GM12878 (cell line): ENCODE measurements around the gene LRBA. TPM values are rescaled to one million over a fixed set of nuclear protein-coding genes. Genes with fewer than 3 reads are reported as not detected.

Experiments
- ATAC-seq: fragments of 200-7000 bp; cut with Tn5 transposase; 3 replicates; pipeline ENCODE4 v1.9.1; 2020; ENCODE audit warnings: mild to moderate bottlenecking, moderate library complexity
- BruUV-seq: library from RNA; stranded (reverse); fragments of 400-500 nt; replicated peaks from 2 replicates; lab custom pipeline; 2021; lab: Mats Ljungman, UMichigan
- CTCF ChIA-PET: fragments of 300-600 bp; sonication (Branson Sonifier 250); formaldehyde crosslinking; extraction: SDS; loops from one replicate; lab custom pipeline; 2021; ENCODE audit warnings: inconsistent platforms; lab: Yijun Ruan, JAX
- POLR2A ChIA-PET: fragments of 350-600 bp; formaldehyde crosslinking; extraction: SDS; loops from one replicate; lab custom pipeline; 2021; ENCODE audit warnings: inconsistent platforms; lab: Charles Lee
- RAD21 ChIA-PET: fragments of 300-600 bp; sonication (Branson Sonifier 250); formaldehyde crosslinking; loops from one replicate; lab custom pipeline; 2023; ENCODE audit warnings: antibody characterized with exemption; ENCODE audit not compliant: unreplicated experiment; lab: Charles Lee
- SMC1A ChIA-PET: fragments of 300-600 bp; sonication (Branson Sonifier 250); formaldehyde crosslinking; loops from one replicate; lab custom pipeline; 2023; ENCODE audit not compliant: unreplicated experiment, uncharacterized antibody; lab: Charles Lee
- DNase-seq: peaks from one replicate; pipeline ENCODE4 v3.0.0-alpha.2; 2011; ENCODE audit warnings: low read depth, low spot score
- FAIRE-seq: peaks from 3 replicates; lab custom pipeline; 2011; peaks lifted over from hg19 to GRCh38; lab: Jason Lieb, UNC
- H2AFZ ChIP-seq: 2 replicates; pipeline ENCODE4 v1.6.0; 2011; ENCODE audit warnings: low read depth, low read length, control low read depth; ENCODE audit not compliant: control insufficient read depth
- H3K27ac ChIP-seq: 2 replicates; pipeline ENCODE4 v1.5.1; 2011; ENCODE audit warnings: control low read depth; ENCODE audit not compliant: control insufficient read depth, insufficient read depth
- H3K27me3 ChIP-seq, 2 experiments: replicated peaks in 1 of 2; 2 replicates each; pipeline versions ENCODE4 v1.6.0 to v1.6.1; 2011; ENCODE audit warnings: low read length in 1 of 2; ENCODE audit not compliant: control insufficient read depth in 2 of 2, insufficient read depth in 2 of 2
- H3K36me3 ChIP-seq, 2 experiments: 2 replicates each; pipeline ENCODE4 v1.5.1; 2011; ENCODE audit warnings: low read length in 1 of 2; ENCODE audit not compliant: control insufficient read depth in 2 of 2, insufficient read depth in 2 of 2
- H3K4me1 ChIP-seq: 2 replicates; pipeline ENCODE4 v1.6.1; 2011; ENCODE audit warnings: mild to moderate bottlenecking, low read length, moderate library complexity, mixed read lengths; ENCODE audit not compliant: control insufficient read depth, insufficient read depth
- H3K4me2 ChIP-seq: 2 replicates; pipeline ENCODE4 v1.6.0; 2011; ENCODE audit warnings: control low read depth; ENCODE audit not compliant: control insufficient read depth, insufficient read depth
- H3K4me3 ChIP-seq: fragments of 200-600 bp; sonication (generic); 2 replicates; pipeline ENCODE4 v1.5.1; 2016
- H3K79me2 ChIP-seq: 2 replicates; pipeline ENCODE4 v1.6.0; 2011; ENCODE audit warnings: low read length; ENCODE audit not compliant: control insufficient read depth, insufficient read depth
- H3K9ac ChIP-seq: 2 replicates; pipeline ENCODE4 v1.8.0; 2011; ENCODE audit warnings: low read length, control low read depth, mixed read lengths; ENCODE audit not compliant: control insufficient read depth, insufficient read depth
- H3K9me3 ChIP-seq: replicated peaks from 3 replicates; pipeline ENCODE4 v1.5.1; 2011; ENCODE audit warnings: mild to moderate bottlenecking, low read length; ENCODE audit not compliant: control insufficient read depth, insufficient read depth
- H4K20me1 ChIP-seq: 2 replicates; pipeline ENCODE4 v1.6.0; 2011; ENCODE audit not compliant: control insufficient read depth, insufficient read depth
- CBX3 ChIP-seq: fragments of 200-600 bp; sonication (generic); IDR thresholded peaks from 2 replicates; pipeline ENCODE4 v1.6.1; 2016; ENCODE audit warnings: low read depth, borderline replicate concordance
- CBX5 ChIP-seq: sonication (generic); IDR thresholded peaks from 2 replicates; pipeline ENCODE4 v1.6.1; 2016; ENCODE audit warnings: low read depth, moderate library complexity, mild to moderate bottlenecking, inconsistent platforms
- EGR1 ChIP-seq, 2 experiments: IDR thresholded peaks; 1 replicate in 1 of 2; 2 replicates in 1 of 2; pipeline ENCODE4 v1.6.1; 2011 to 2012; ENCODE audit warnings: low read depth in 2 of 2, low read length in 2 of 2, borderline replicate concordance in 1 of 2, mild to moderate bottlenecking in 1 of 2, moderate library complexity in 1 of 2
- ESRRA ChIP-seq: IDR thresholded peaks from 2 replicates; pipeline ENCODE4 v1.6.1; 2012; ENCODE audit warnings: mild to moderate bottlenecking, low read length, improper control_type of control experiment
- HSF1 ChIP-seq: fragments of 150-350 bp; IDR thresholded peaks from 2 replicates; pipeline ENCODE4 v1.6.1; 2014; ENCODE audit warnings: mild to moderate bottlenecking, low read depth, low read length
- MEF2B ChIP-seq: fragments of 450-650 bp; IDR thresholded peaks from 2 replicates; pipeline ENCODE4 v1.6.1; 2018; ENCODE audit warnings: mild to moderate bottlenecking, moderate library complexity; ENCODE audit not compliant: partially characterized antibody, poor library complexity, severe bottlenecking
- MXI1 ChIP-seq: fragments of 150-350 bp; IDR thresholded peaks from 2 replicates; pipeline ENCODE4 v1.6.1; 2011; ENCODE audit warnings: low read depth, mild to moderate bottlenecking, inconsistent platforms, low read length, improper control_type of control experiment
- RUNX3 ChIP-seq: IDR thresholded peaks from 2 replicates; pipeline ENCODE4 v1.6.1; 2012; ENCODE audit warnings: low read length, inconsistent platforms
- SMC3 ChIP-seq: IDR thresholded peaks from 2 replicates; pipeline ENCODE4 v1.6.1; 2011; ENCODE audit warnings: low read length, improper control_type of control experiment, borderline replicate concordance
- SUZ12 ChIP-seq: fragments of 200-600 bp; sonication (generic); IDR thresholded peaks from one replicate; pipeline ENCODE4 v1.6.1; 2018; ENCODE audit warnings: antibody characterized with exemption, mild to moderate bottlenecking; ENCODE audit not compliant: unreplicated experiment
- TBL1XR1 ChIP-seq: IDR thresholded peaks from 2 replicates; pipeline ENCODE4 v1.6.1; 2012; ENCODE audit warnings: low read depth, low read length, improper control_type of control experiment
- in situ Hi-C: fragments of 300-500 bp; cut with MboI; formaldehyde crosslinking; loops from 9 replicates; pipeline ENCODE4 v1.14.3; 2018; ENCODE audit warnings: mixed read lengths
- intact Hi-C: fragments of 100-400 bp; cut with micrococcal nuclease; formaldehyde crosslinking; loops from one replicate; pipeline ENCODE4 v1.14.2; 2022; ENCODE audit not compliant: unreplicated experiment
- polyA plus RNA-seq, 11 experiments: library from polyadenylated mRNA; depleted of rRNA in 4 of 11; unstranded in 6 of 11; stranded (reverse) in 5 of 11; fragments of >200 nt; fragmentation: Nextera tagmentation in 4 of 11; fragmentation: Illumina TruSeq in 1 of 11; extraction: Ambion mirVana in 4 of 11; extraction: Trizol in 1 of 11; gene quantifications; 1 replicate in 1 of 11; 2 replicates in 10 of 11; pipeline versions ENCODE4 v1.2.1 to v1.2.3, GENCODE V29; 2011 to 2016; ENCODE audit warnings: inconsistent platforms in 2 of 11, missing spikeins in 2 of 11, low read depth in 1 of 11
- total RNA-seq, 4 experiments: library from RNA; depleted of rRNA in 3 of 4; stranded (reverse); fragments of >200 nt in 3 of 4; fragmentation: Illumina TruSeq in 1 of 4; extraction: Trizol in 1 of 4; gene quantifications; 2 replicates each; pipeline versions ENCODE4 v1.2.1 to v1.2.3, GENCODE V29; 2013 to 2021

LRBA gene
- total and polyA plus RNA-seq, 10 of the 15 experiments (the other 5 are each of a cell fraction or from before 2014, with no cell fraction given) = 20.3 to 93.4 (median 55.0) TPM

DNA sequence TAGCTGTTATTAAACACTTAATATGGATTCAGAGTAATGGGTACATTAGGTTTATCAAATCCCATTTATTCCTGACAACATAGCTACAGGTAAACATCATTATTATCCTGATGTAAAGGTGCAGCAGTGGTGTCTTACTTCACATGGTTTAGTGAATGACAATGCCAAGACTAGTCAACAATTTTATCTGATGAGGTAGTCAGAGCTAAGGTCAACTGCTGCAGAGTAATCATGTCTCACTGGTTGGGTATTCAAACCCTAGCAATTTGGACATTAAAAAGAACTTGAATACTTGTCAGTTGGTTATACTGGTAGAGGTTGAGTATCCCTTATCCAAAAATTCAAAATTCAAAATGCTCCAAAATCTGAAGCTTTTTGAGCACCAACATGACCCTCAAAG, 315.5 kb downstream of the LRBA start:
- DNase-seq = no peak
- CTCF ChIA-PET = interaction anchor here (0.9 to 2.2 kb wide), 3 partner anchors 12 to 457 kb away, joined by 3 to 5 read pairs (median 4); no protein-coding TSS in a partner anchor
- FAIRE-seq = no peak
- Histone ChIP-seq H3K4me2 (no peak overlapping the region), H4K20me1 (no peaks in the 10 kb centered on the region), H3K36me3 (no peaks in the 10 kb centered on the region), H3K27me3 (no peaks in the 10 kb centered on the region), H3K4me1 (no peaks in the 10 kb centered on the region), H3K79me2 (no peaks in the 10 kb centered on the region), H3K4me3 (no peak overlapping the region), H2AFZ (no peak overlapping the region), H3K9ac (no peak overlapping the region), H3K9me3 (no peaks in the 10 kb centered on the region), H3K27ac (no peak overlapping the region)
- POLR2A ChIA-PET = interaction anchor here (1.2 kb wide), 1 partner anchor 18 kb away, joined by 3 read pairs; no protein-coding TSS in a partner anchor
- TF ChIP-seq MXI1 (no peak), RUNX3 (no peak), CBX5 (no peak), MEF2B (no peak), ESRRA (no peak), TBL1XR1 (no peak), CBX3 (no peak), SUZ12 (no peak), SMC3 (no peak), HSF1 (no peak), EGR1 (IDR thresholded peaks at IDR 0.05; ENCODE audit: borderline replicate concordance in 1 of 2, low read depth in 2 of 2, low read length in 2 of 2) (no peak)
- RAD21 ChIA-PET = no interaction called here
- in situ Hi-C loops (no loop called here), intact Hi-C loops (no loop called here)
- ATAC-seq = no peak
- SMC1A ChIA-PET = interaction anchor here (0.6 to 2.9 kb wide), 6 partner anchors 9 to 692 kb away, joined by 3 to 14 read pairs (median 4); no protein-coding TSS in a partner anchor
- BruUV-seq = no TSS peak
